Astrocyte (in vitro differentiated cells and primary cell): ENCODE results near the gene SCARF2. TPM values are rescaled to one million over a fixed set of nuclear protein-coding genes. Genes with fewer than 3 reads are reported as not detected.

ENCODE experiments used
- DNase-seq: peaks from one replicate; pipeline ENCODE4 v3.0.0-alpha.2; 2010; ENCODE audit warnings: low read depth
- FAIRE-seq: peaks from 2 replicates; lab custom pipeline; 2011; peaks lifted over from hg19 to GRCh38; lab: Jason Lieb, UNC
- H2AFZ ChIP-seq: 2 replicates; pipeline ENCODE4 v1.6.0; 2012; ENCODE audit warnings: low read depth, low read length, inconsistent platforms
- H3K27ac ChIP-seq: 2 replicates; pipeline ENCODE4 v1.5.1; 2011; ENCODE audit warnings: low read depth, low read length, inconsistent platforms
- H3K27me3 ChIP-seq: 2 replicates; pipeline ENCODE4 v1.6.0; 2011; ENCODE audit warnings: low read length, inconsistent platforms; ENCODE audit not compliant: insufficient read depth
- H3K36me3 ChIP-seq: 2 replicates; pipeline ENCODE4 v1.5.1; 2011; ENCODE audit warnings: low read length, inconsistent platforms; ENCODE audit not compliant: insufficient read depth
- H3K4me1 ChIP-seq: 2 replicates; pipeline ENCODE4 v1.5.1; 2011; ENCODE audit warnings: low read length, inconsistent platforms; ENCODE audit not compliant: insufficient read depth
- H3K4me2 ChIP-seq: 2 replicates; pipeline ENCODE4 v1.6.0; 2012; ENCODE audit warnings: low read length, inconsistent platforms
- H3K4me3 ChIP-seq: 2 replicates; pipeline ENCODE4 v1.5.1; 2011; ENCODE audit warnings: low read depth, mild to moderate bottlenecking, low read length, inconsistent platforms; ENCODE audit not compliant: insufficient read depth
- H3K79me2 ChIP-seq: 2 replicates; pipeline ENCODE4 v1.6.0; 2012; ENCODE audit warnings: mild to moderate bottlenecking, low read length, inconsistent platforms; ENCODE audit not compliant: insufficient read depth
- H3K9ac ChIP-seq: 2 replicates; pipeline ENCODE4 v1.6.0; 2012; ENCODE audit warnings: mild to moderate bottlenecking, low read length, inconsistent platforms
- H3K9me3 ChIP-seq: 2 replicates; pipeline ENCODE4 v1.5.1; 2012; ENCODE audit warnings: low read depth, mild to moderate bottlenecking, low read length, inconsistent platforms; ENCODE audit not compliant: insufficient read depth
- H4K20me1 ChIP-seq: 2 replicates; pipeline ENCODE4 v1.6.0; 2012; ENCODE audit warnings: low read length, inconsistent platforms; ENCODE audit not compliant: insufficient read depth
- H3K27ac Mint-ChIP-seq: one replicate; pipeline ENCODE4 v1.8.0; 2021; ENCODE audit warnings: mild to moderate bottlenecking, mixed read lengths; ENCODE audit not compliant: unreplicated experiment
- H3K27me3 Mint-ChIP-seq: one replicate; pipeline ENCODE4 v1.8.0; 2021; ENCODE audit warnings: low read depth, mixed read lengths; ENCODE audit not compliant: unreplicated experiment
- H3K36me3 Mint-ChIP-seq: one replicate; pipeline ENCODE4 v1.8.0; 2021; ENCODE audit warnings: low read depth, mixed read lengths; ENCODE audit not compliant: unreplicated experiment
- H3K4me1 Mint-ChIP-seq: one replicate; pipeline ENCODE4 v1.8.0; 2021; ENCODE audit warnings: low read depth, mixed read lengths; ENCODE audit not compliant: unreplicated experiment
- H3K4me3 Mint-ChIP-seq: one replicate; pipeline ENCODE4 v1.8.0; 2021; ENCODE audit warnings: mild to moderate bottlenecking, moderate library complexity, mixed read lengths; ENCODE audit not compliant: unreplicated experiment
- H3K9me3 Mint-ChIP-seq: one replicate; pipeline ENCODE4 v1.8.0; 2021; ENCODE audit warnings: mild to moderate bottlenecking, mixed read lengths; ENCODE audit not compliant: unreplicated experiment
- CTCF ChIP-seq: IDR thresholded peaks from 2 replicates; pipeline ENCODE4 v1.5.1; 2011; ENCODE audit warnings: low read depth, mild to moderate bottlenecking, inconsistent platforms, low read length, moderate library complexity; ENCODE audit not compliant: insufficient read depth
- EZH2 ChIP-seq: IDR thresholded peaks from 2 replicates; pipeline ENCODE4 v1.6.1; 2012; ENCODE audit warnings: mild to moderate bottlenecking, low read length, inconsistent platforms; ENCODE audit not compliant: insufficient read depth
- total RNA-seq: library from RNA; stranded (reverse); gene quantifications from 2 replicates; pipeline ENCODE4 v1.2.1, GENCODE V29; 2021

The SCARF2 gene
- total RNA-seq, 1 donor from 2014 or later = 17.3 TPM

DNA sequence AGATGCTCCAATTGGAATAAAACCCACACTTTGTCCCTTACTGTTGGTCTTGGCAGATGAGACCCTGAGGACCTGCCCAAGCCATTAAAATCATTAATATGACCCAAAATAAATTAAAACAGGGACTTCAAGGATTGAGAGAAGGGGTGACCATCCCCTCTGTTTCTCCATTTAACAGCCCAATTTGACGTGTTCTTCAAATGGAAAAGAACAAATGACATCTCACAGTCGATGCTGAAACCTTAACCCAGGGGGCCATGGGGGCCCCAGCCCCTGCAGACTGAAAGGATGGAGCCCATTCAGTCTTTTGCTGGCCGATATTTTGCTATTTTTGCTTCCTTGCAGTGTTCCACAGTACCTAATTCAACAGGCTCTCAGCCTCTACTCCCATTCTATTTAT is 23.2 kb downstream of the SCARF2 start:
- H3K4me1 ChIP-seq = no peaks in the 10 kb centered on the region
- Mint-ChIP-seq H3K4me1 (no peaks in the 10 kb centered on the region), H3K9me3 (no peaks in the 10 kb centered on the region), H3K36me3 (no peaks in the 10 kb centered on the region), H3K27ac (no peak overlapping the region), H3K27me3 (peaks cover 24% of the 10 kb centered on the region), H3K4me3 (no peak overlapping the region)
- no peaks in the 10 kb centered on the region for H3K9me3 ChIP-seq
- no peak overlapping the region for H3K4me2 ChIP-seq
- H4K20me1 ChIP-seq = no peaks in the 10 kb centered on the region
- H3K27me3 ChIP-seq = no peaks in the 10 kb centered on the region
- TF ChIP-seq CTCF (no peak), EZH2 (no peak)
- H3K4me3 ChIP-seq = no peak overlapping the region
- no peak overlapping the region for H3K27ac ChIP-seq
- H2AFZ ChIP-seq = no peak overlapping the region
- H3K79me2 ChIP-seq = no peaks in the 10 kb centered on the region
- DNase-seq = no peak
- no peak overlapping the region for H3K9ac ChIP-seq
- no peaks in the 10 kb centered on the region for H3K36me3 ChIP-seq
- FAIRE-seq = no peak

GRCh38 chr22:20414059-20414440 is 23.6 kb downstream of the SCARF2 start:
- H3K9me3 Mint-ChIP-seq = no peaks in the 10 kb centered on the region
- H4K20me1 ChIP-seq = no peaks in the 10 kb centered on the region

More at GRCh38 chr22:20414059-20414440, 23.6 kb downstream of the SCARF2 start:
- TF ChIP-seq CTCF (no peak), EZH2 (no peak)
- Mint-ChIP-seq H3K4me3 (no peak overlapping the region), H3K4me1 (no peaks in the 10 kb centered on the region), H3K36me3 (no peaks in the 10 kb centered on the region), H3K27ac (no peak overlapping the region), H3K27me3 (peaks cover 21% of the 10 kb centered on the region)
- H3K27ac ChIP-seq = no peak overlapping the region
- no peaks in the 10 kb centered on the region for H3K79me2 ChIP-seq
- no peak overlapping the region for H3K9ac ChIP-seq
- DNase-seq (no peak), FAIRE-seq (no peak)
- no peaks in the 10 kb centered on the region for H3K4me1 ChIP-seq
- H3K36me3 ChIP-seq = no peaks in the 10 kb centered on the region
- no peak overlapping the region for H3K4me3 ChIP-seq
- H3K4me2 ChIP-seq = no peak overlapping the region
- no peaks in the 10 kb centered on the region for H3K9me3 ChIP-seq
- H2AFZ ChIP-seq = no peak overlapping the region
- H3K27me3 ChIP-seq = no peaks in the 10 kb centered on the region
